Keratinocyte (primary cell): Measurements from ENCODE around the gene MRGPRX4. TPM values are rescaled to one million over a fixed set of nuclear protein-coding genes. Genes with fewer than 3 reads are reported as not detected.

Source experiments
- DNase-seq: peaks from one replicate; pipeline ENCODE4 v3.0.0-alpha.2; 2011; ENCODE audit warnings: low read depth, missing footprints, low spot score
- FAIRE-seq: peaks from 2 replicates; lab custom pipeline; 2011; peaks lifted over from hg19 to GRCh38; lab: Jason Lieb, UNC
- H2AFZ ChIP-seq: 2 replicates; pipeline ENCODE4 v1.6.0; 2012; ENCODE audit warnings: low read length, control low read depth, inconsistent platforms; ENCODE audit not compliant: control insufficient read depth
- H3K27ac ChIP-seq: 2 replicates; pipeline ENCODE4 v1.5.1; 2011; ENCODE audit warnings: low read length; ENCODE audit not compliant: control insufficient read depth, insufficient read depth
- H3K27me3 ChIP-seq: 3 replicates; pipeline ENCODE4 v1.6.0; 2011; ENCODE audit warnings: low read length; ENCODE audit not compliant: control insufficient read depth, insufficient read depth; ENCODE audit errors: extremely low read depth
- H3K36me3 ChIP-seq, 2 experiments: 2 replicates in 1 of 2; 3 replicates in 1 of 2; pipeline ENCODE4 v1.5.1; 2011; ENCODE audit warnings: low read length in 2 of 2, mild to moderate bottlenecking in 1 of 2; ENCODE audit not compliant: control insufficient read depth in 2 of 2, insufficient read depth in 2 of 2; ENCODE audit errors: extremely low read depth in 1 of 2
- H3K4me1 ChIP-seq: 3 replicates; pipeline ENCODE4 v1.5.1; 2011; ENCODE audit warnings: low read length; ENCODE audit not compliant: control insufficient read depth, insufficient read depth; ENCODE audit errors: extremely low read depth
- H3K4me2 ChIP-seq: 3 replicates; pipeline ENCODE4 v1.6.0; 2011; ENCODE audit warnings: low read depth, low read length; ENCODE audit not compliant: control insufficient read depth, insufficient read depth; ENCODE audit errors: extremely low read depth
- H3K4me3 ChIP-seq, 3 experiments: fragments of 200-600 bp in 1 of 3; sonication (generic) in 1 of 3; 2 replicates in 2 of 3; 3 replicates in 1 of 3; pipeline ENCODE4 v1.5.1; 2011 to 2016; ENCODE audit warnings: low read length in 3 of 3, mild to moderate bottlenecking in 3 of 3, control low read depth in 2 of 3, inconsistent platforms in 1 of 3, low read depth in 1 of 3, mixed read lengths in 1 of 3, mixed run types in 1 of 3, moderate library complexity in 1 of 3; ENCODE audit not compliant: control insufficient read depth in 2 of 3, insufficient read depth in 2 of 3; ENCODE audit errors: extremely low read depth in 1 of 3
- H3K79me2 ChIP-seq: 2 replicates; pipeline ENCODE4 v1.6.0; 2012; ENCODE audit warnings: low read length; ENCODE audit not compliant: control insufficient read depth, insufficient read depth
- H3K9ac ChIP-seq: 3 replicates; pipeline ENCODE4 v1.6.0; 2011; ENCODE audit warnings: low read length; ENCODE audit not compliant: control insufficient read depth, insufficient read depth; ENCODE audit errors: extremely low read depth
- H3K9me1 ChIP-seq: 3 replicates; pipeline ENCODE4 v1.6.0; 2011; ENCODE audit warnings: low read length; ENCODE audit not compliant: control insufficient read depth, insufficient read depth; ENCODE audit errors: extremely low read depth
- H3K9me3 ChIP-seq: 2 replicates; pipeline ENCODE4 v1.5.1; 2012; ENCODE audit warnings: low read depth, low read length; ENCODE audit not compliant: control insufficient read depth
- H4K20me1 ChIP-seq: 3 replicates; pipeline ENCODE4 v1.6.0; 2011; ENCODE audit warnings: low read length; ENCODE audit not compliant: control insufficient read depth, insufficient read depth; ENCODE audit errors: extremely low read depth
- CTCF ChIP-seq, 3 experiments: IDR thresholded peaks in 1 of 3; conservative IDR thresholded peaks in 1 of 3; optimal IDR thresholded peaks in 1 of 3; 2 replicates in 2 of 3; 3 replicates in 1 of 3; pipeline versions ENCODE3 to v1.5.1; 2011; ENCODE audit warnings: low read length in 3 of 3, mild to moderate bottlenecking in 3 of 3, moderate library complexity in 2 of 3, control low read depth in 1 of 3, inconsistent platforms in 1 of 3; ENCODE audit not compliant: insufficient read depth in 2 of 3; ENCODE audit errors: extremely low read depth in 1 of 3
- EZH2 ChIP-seq: IDR thresholded peaks from one replicate; pipeline ENCODE4 v1.6.1; 2012; ENCODE audit warnings: inconsistent platforms, mild to moderate bottlenecking, low read length, moderate library complexity
- dilution Hi-C: fragments of 300-500 bp; cut with MboI; formaldehyde crosslinking; loops from one replicate; pipeline ENCODE4 v1.7.0; 2020; ENCODE audit warnings: low sequenced_read_pairs; ENCODE audit not compliant: extremely low pct_ligation_motif_present
- polyA plus RNA-seq, 5 experiments: library from polyadenylated mRNA; depleted of rRNA in 3 of 5; stranded (reverse) in 3 of 5; stranded (forward) in 1 of 5; unstranded in 1 of 5; fragments of >200 nt; gene quantifications; 1 replicate in 1 of 5; 2 replicates in 3 of 5; 3 replicates in 1 of 5; pipeline versions ENCODE4 v1.2.1 to v1.2.3, GENCODE V29; 2011 to 2012; ENCODE audit warnings: missing spikeins in 2 of 5, low read depth in 1 of 5, low replicate concordance in 1 of 5

The MRGPRX4 gene
- polyA plus RNA-seq, 1 donor (not counting 4 experiments of a cell fraction or from before 2014, with no cell fraction given) = 0.05 TPM

- TF ChIP-seq EZH2 = no peak
- TF ChIP-seq CTCF (optimal IDR thresholded peaks at IDR 0.05 in 1 of 3, IDR thresholded peaks at IDR 0.05 in 1 of 3, conservative IDR thresholded peaks at IDR 0.05 in 1 of 3; ENCODE audit: extremely low read depth in 1 of 3, insufficient read depth in 2 of 3, low read length in 3 of 3) = no peak
- Histone ChIP-seq H3K4me1 (no peaks in the 10 kb centered on the region), H3K4me2 (no peak overlapping the region), H3K9me1 (no peaks in the 10 kb centered on the region), H3K4me3 (no peak overlapping the region), H3K36me3 (no peaks in the 10 kb centered on the region), H3K9me3 (no peaks in the 10 kb centered on the region), H3K27me3 (peaks cover 13% of the 10 kb centered on the region), H3K9ac (no peak overlapping the region), H3K79me2 (no peaks in the 10 kb centered on the region), H4K20me1 (no peaks in the 10 kb centered on the region), H3K27ac (no peak overlapping the region), H2AFZ (no peak overlapping the region)
- dilution Hi-C loops = no loop called here
- DNase-seq (no peak), FAIRE-seq (no peak)
Measured at GRCh38 chr11:18191376-18191775, 18.7 kb downstream of the MRGPRX4 start.

- FAIRE-seq (no peak), DNase-seq (no peak)
- H3K9ac ChIP-seq = no peak overlapping the region
- no peaks in the 10 kb centered on the region for H3K4me1 ChIP-seq
- no peak for TF ChIP-seq EZH2
- TF ChIP-seq CTCF (optimal IDR thresholded peaks at IDR 0.05 in 1 of 3, IDR thresholded peaks at IDR 0.05 in 1 of 3, conservative IDR thresholded peaks at IDR 0.05 in 1 of 3; ENCODE audit: extremely low read depth in 1 of 3, insufficient read depth in 2 of 3, low read length in 3 of 3) = no peak
- H2AFZ ChIP-seq = no peak overlapping the region
- H4K20me1 ChIP-seq = no peaks in the 10 kb centered on the region
- no peak overlapping the region for H3K4me2 ChIP-seq
- H3K79me2 ChIP-seq = no peaks in the 10 kb centered on the region
- no peaks in the 10 kb centered on the region for H3K36me3 ChIP-seq
- H3K9me1 ChIP-seq = no peaks in the 10 kb centered on the region
- H3K9me3 ChIP-seq = no peaks in the 10 kb centered on the region
- H3K27me3 ChIP-seq = peaks cover 13% of the 10 kb centered on the region
- no peak overlapping the region for H3K4me3 ChIP-seq
- H3K27ac ChIP-seq = no peak overlapping the region
- dilution Hi-C loops = no loop called here
Measured at GRCh38 chr11:18193010-18193409, 20.4 kb downstream of the MRGPRX4 start.
